ENCODE measurements around the gene FAM20C. TPM values are rescaled to one million over a fixed set of nuclear protein-coding genes. Genes with fewer than 3 reads are reported as not detected.

The FAM20C gene
- total RNA-seq, 1 experiment from 2014 or later = 34.0 TPM

GRCh38 chr7:299169-299568 is 106.8 kb downstream of the FAM20C start:
- peaks cover 17% of the 10 kb centered on the region for H3K4me1 ChIP-seq
- no peaks in the 10 kb centered on the region for H3K27me3 ChIP-seq (replicated peaks; ENCODE audit: control insufficient read depth, insufficient read depth, low read length)
- H3K27me3 Mint-ChIP-seq (ENCODE audit: insufficient read depth, unreplicated experiment) = no peaks in the 10 kb centered on the region
- no peaks in the 10 kb centered on the region for H3K36me3 Mint-ChIP-seq (ENCODE audit: insufficient read depth, unreplicated experiment)
- no peak overlapping the region for H3K4me3 Mint-ChIP-seq (ENCODE audit: unreplicated experiment)
- DNase-seq = peak in 1 of 2 experiments; percentile 25
- no peaks in the 10 kb centered on the region for H3K36me3 ChIP-seq (ENCODE audit: control insufficient read depth, insufficient read depth, low read length)
- peaks cover 2% of the 10 kb centered on the region for H3K9me3 Mint-ChIP-seq (ENCODE audit: unreplicated experiment)
- TF ChIP-seq, protein P1, sequence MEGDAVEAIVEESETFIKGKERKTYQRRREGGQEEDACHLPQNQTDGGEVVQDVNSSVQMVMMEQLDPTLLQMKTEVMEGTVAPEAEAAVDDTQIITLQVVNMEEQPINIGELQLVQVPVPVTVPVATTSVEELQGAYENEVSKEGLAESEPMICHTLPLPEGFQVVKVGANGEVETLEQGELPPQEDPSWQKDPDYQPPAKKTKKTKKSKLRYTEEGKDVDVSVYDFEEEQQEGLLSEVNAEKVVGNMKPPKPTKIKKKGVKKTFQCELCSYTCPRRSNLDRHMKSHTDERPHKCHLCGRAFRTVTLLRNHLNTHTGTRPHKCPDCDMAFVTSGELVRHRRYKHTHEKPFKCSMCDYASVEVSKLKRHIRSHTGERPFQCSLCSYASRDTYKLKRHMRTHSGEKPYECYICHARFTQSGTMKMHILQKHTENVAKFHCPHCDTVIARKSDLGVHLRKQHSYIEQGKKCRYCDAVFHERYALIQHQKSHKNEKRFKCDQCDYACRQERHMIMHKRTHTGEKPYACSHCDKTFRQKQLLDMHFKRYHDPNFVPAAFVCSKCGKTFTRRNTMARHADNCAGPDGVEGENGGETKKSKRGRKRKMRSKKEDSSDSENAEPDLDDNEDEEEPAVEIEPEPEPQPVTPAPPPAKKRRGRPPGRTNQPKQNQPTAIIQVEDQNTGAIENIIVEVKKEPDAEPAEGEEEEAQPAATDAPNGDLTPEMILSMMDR (IDR thresholded peaks at IDR 0.05; ENCODE audit: insufficient read depth in 1 of 2, low read depth in 1 of 2, low read length in 1 of 2, severe bottlenecking in 1 of 2, unreplicated experiment in 1 of 2) = no peak
- H3K9me3 ChIP-seq = no peaks in the 10 kb centered on the region
- no peak overlapping the region for H3K27ac Mint-ChIP-seq (ENCODE audit: unreplicated experiment)
- no TSS peak for BruUV-seq (replicated peaks)
- ChIA-PET CTCF (no interaction called here), POLR2A (no interaction called here)
- intact Hi-C loops (cut with micrococcal nuclease; ENCODE audit: unreplicated experiment) = no loop called here
- H3K4me3 ChIP-seq (ENCODE audit: low read depth, low read length) = no peak overlapping the region
- peaks cover 13% of the 10 kb centered on the region for H3K4me1 Mint-ChIP-seq (ENCODE audit: low read depth, unreplicated experiment)

DNA sequence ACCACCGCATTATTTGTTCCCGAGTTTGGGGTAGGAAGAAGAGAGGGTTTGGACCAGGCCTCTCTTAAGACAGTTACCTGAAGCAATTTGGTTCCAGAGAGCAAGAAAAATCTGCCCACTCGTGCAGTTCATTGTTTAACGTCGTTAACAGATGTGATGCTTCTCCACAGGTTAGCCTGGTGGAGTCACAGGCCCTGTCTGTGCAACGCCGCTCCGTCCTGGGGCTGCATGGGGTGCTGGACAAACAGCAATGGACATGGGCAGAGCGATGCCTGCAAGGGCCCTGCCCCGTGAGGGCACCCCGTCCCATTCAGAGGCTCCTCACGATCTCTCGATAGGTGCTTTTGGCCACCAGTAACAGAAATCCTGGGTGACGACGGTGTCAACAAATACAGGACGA is 107.3 kb downstream of the FAM20C start:
- Histone ChIP-seq H3K36me3 (ENCODE audit: control insufficient read depth, insufficient read depth, low read length) (no peaks in the 10 kb centered on the region), H3K27me3 (replicated peaks; ENCODE audit: control insufficient read depth, insufficient read depth, low read length) (no peaks in the 10 kb centered on the region), H3K9me3 (no peaks in the 10 kb centered on the region), H3K4me3 (ENCODE audit: low read depth, low read length) (no peak overlapping the region), H3K4me1 (peaks cover 12% of the 10 kb centered on the region)
- Mint-ChIP-seq H3K9me3 (ENCODE audit: unreplicated experiment) (peaks cover 7% of the 10 kb centered on the region), H3K27me3 (ENCODE audit: insufficient read depth, unreplicated experiment) (no peaks in the 10 kb centered on the region), H3K36me3 (ENCODE audit: insufficient read depth, unreplicated experiment) (no peaks in the 10 kb centered on the region), H3K27ac (ENCODE audit: unreplicated experiment) (no peak overlapping the region), H3K4me3 (ENCODE audit: unreplicated experiment) (no peak overlapping the region), H3K4me1 (ENCODE audit: low read depth, unreplicated experiment) (peaks cover 8% of the 10 kb centered on the region)
- ChIA-PET CTCF (no interaction called here), POLR2A (no interaction called here)
- intact Hi-C loops (cut with micrococcal nuclease; ENCODE audit: unreplicated experiment) = no loop called here
- TF ChIP-seq, protein P1 (IDR thresholded peaks at IDR 0.05; ENCODE audit: insufficient read depth in 1 of 2, low read depth in 1 of 2, low read length in 1 of 2, severe bottlenecking in 1 of 2, unreplicated experiment in 1 of 2) = no peak
- DNase-seq = peak in 1 of 2 experiments; percentile 26
- BruUV-seq (replicated peaks) = no TSS peak

DNA sequence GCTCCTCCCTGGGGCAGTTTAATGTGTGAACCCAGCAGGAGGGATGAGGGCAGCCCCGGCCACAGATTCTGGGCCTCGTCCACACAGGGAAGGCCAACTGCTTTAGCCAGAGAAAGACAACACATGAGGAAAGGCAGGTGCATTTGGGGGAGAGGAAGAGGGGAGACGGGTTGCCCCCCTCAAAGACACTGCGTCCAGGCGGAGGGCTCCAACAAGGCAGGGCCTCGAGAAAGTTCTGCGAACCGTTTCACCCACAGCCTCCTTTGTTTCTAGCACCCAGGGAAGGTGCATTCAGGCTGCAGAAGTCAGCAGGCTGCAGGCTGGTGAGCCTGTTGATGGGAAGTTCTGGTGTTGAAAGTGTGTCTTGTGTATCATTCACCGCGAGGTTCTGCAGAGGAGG is 107.7 kb downstream of the FAM20C start:
- intact Hi-C loops (cut with micrococcal nuclease; ENCODE audit: unreplicated experiment) = no loop called here

More for the DNA sequence above, 107.7 kb downstream of the FAM20C start:
- peak in 1 of 2 experiments; percentile 19 for DNase-seq
- Mint-ChIP-seq H3K4me1 (ENCODE audit: low read depth, unreplicated experiment) (peaks cover 6% of the 10 kb centered on the region), H3K36me3 (ENCODE audit: insufficient read depth, unreplicated experiment) (no peaks in the 10 kb centered on the region), H3K4me3 (ENCODE audit: unreplicated experiment) (no peak overlapping the region), H3K27me3 (ENCODE audit: insufficient read depth, unreplicated experiment) (no peaks in the 10 kb centered on the region), H3K27ac (ENCODE audit: unreplicated experiment) (no peak overlapping the region), H3K9me3 (ENCODE audit: unreplicated experiment) (peaks cover 11% of the 10 kb centered on the region)
- peaks cover 8% of the 10 kb centered on the region for H3K4me1 ChIP-seq
- no peak overlapping the region for H3K4me3 ChIP-seq (ENCODE audit: low read depth, low read length)
- ChIA-PET CTCF (no interaction called here), POLR2A (no interaction called here)
- no peaks in the 10 kb centered on the region for H3K27me3 ChIP-seq (replicated peaks; ENCODE audit: control insufficient read depth, insufficient read depth, low read length)
- TF ChIP-seq, protein P1 (IDR thresholded peaks at IDR 0.05; ENCODE audit: insufficient read depth in 1 of 2, low read depth in 1 of 2, low read length in 1 of 2, severe bottlenecking in 1 of 2, unreplicated experiment in 1 of 2) = no peak
- H3K9me3 ChIP-seq = no peaks in the 10 kb centered on the region
- no TSS peak for BruUV-seq (replicated peaks)
- no peaks in the 10 kb centered on the region for H3K36me3 ChIP-seq (ENCODE audit: control insufficient read depth, insufficient read depth, low read length)

All from Caco-2 (cell line).